ENCODE measurements around the gene ZNF584.

DNA sequence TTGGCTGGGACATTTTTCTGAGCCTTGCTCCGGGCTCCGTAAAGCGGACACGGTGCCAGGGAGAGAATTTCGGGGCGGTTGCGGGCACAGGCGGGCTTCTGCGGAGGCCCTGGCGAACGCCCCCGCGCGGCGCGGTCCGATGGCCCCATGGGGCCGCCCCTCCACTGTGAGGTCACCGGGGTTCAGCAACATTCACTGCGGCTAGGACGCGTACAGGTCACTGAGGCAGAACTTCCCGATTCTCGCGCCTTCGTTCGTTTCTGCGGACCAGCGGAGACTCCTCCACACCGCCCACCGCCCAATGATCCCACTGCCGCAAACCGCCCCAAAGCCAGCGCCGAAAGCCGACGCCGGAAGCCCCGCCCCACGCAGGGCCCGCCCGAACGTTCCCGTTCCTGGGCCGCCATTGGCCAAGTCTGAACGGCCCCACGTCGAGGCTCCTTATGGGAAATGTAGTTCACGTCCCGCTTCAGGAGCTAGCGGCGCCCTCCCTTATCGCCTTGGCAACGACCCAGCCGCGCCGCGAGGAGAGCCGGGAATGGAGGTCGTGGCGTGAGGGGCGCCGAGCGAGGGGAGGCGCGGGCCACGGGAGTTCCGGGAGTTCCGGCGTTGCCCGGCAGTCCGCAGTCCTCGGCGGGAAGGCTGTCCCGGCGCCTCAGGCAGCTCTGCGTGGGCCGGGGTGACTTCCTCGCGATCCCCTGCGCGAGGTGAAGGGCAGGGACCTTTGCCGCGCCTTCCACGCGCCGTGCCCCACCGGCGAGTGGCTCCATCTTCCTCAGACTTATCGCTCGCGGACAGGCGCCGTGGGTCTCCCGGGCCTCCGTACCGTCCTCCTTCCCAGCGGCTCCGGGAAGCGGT lies at the start of gene ZNF584:
- peak; percentile 43 for TF ChIP-seq MYC (IDR thresholded peaks at IDR 0.05; ENCODE audit: low read depth, low read length)
- TF ChIP-seq, protein P1, sequence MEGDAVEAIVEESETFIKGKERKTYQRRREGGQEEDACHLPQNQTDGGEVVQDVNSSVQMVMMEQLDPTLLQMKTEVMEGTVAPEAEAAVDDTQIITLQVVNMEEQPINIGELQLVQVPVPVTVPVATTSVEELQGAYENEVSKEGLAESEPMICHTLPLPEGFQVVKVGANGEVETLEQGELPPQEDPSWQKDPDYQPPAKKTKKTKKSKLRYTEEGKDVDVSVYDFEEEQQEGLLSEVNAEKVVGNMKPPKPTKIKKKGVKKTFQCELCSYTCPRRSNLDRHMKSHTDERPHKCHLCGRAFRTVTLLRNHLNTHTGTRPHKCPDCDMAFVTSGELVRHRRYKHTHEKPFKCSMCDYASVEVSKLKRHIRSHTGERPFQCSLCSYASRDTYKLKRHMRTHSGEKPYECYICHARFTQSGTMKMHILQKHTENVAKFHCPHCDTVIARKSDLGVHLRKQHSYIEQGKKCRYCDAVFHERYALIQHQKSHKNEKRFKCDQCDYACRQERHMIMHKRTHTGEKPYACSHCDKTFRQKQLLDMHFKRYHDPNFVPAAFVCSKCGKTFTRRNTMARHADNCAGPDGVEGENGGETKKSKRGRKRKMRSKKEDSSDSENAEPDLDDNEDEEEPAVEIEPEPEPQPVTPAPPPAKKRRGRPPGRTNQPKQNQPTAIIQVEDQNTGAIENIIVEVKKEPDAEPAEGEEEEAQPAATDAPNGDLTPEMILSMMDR (IDR thresholded peaks at IDR 0.05; ENCODE audit: low read depth, low read length) = no peak
- peak; percentile 69 for TF ChIP-seq POLR2A (IDR thresholded peaks at IDR 0.05; ENCODE audit: extremely low read depth, insufficient read length)
- TF ChIP-seq, protein P2, sequence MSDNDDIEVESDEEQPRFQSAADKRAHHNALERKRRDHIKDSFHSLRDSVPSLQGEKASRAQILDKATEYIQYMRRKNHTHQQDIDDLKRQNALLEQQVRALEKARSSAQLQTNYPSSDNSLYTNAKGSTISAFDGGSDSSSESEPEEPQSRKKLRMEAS (IDR thresholded peaks at IDR 0.05; ENCODE audit: low read depth, low read length) = peak; percentile 38; the same call in 1 of the 2 replicates

All from NB4 (cell line).